ENCODE data around the gene PRAC2.
A peak's percentile ranks its signal among the peaks of the same experiment; 100 is the strongest.

PRAC2 gene

DNA sequence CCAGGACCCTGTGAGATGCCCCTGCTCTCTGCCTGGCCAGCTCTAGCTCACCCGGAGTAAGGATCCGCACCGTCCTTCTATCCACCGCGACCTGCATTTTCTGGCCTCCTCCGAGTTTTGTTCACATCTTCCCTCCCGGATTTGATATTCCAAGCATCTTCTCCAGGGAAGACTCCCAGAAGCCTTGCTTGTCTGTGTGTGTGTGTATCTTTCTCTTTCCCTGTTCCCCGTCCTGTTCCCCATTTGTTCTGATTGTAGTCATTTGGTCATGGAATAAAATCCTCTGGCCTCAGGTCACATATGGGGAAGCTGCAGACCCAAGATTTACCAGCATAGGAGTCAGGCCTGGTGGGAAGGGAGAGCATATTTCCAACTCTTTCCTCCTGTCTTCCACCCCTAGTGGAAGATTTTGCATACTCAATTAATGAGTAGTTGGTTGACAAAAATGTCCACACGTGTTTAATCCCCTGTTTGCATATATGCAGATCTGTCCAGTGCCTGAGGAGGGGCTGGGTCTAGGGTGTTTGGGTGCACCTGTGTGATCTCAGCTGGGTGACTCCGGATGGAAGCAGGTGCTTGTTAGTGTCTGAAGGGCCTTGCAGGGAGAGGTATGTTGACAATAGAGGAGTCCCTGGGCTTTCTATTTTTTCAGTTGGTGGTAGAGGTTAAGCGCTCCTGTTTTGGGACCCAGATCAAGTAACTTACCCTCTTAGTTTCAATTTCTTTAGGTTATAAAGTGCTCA lies 2.5 kb upstream of the PRAC2 start:
- DNase-seq = no peak

DNA sequence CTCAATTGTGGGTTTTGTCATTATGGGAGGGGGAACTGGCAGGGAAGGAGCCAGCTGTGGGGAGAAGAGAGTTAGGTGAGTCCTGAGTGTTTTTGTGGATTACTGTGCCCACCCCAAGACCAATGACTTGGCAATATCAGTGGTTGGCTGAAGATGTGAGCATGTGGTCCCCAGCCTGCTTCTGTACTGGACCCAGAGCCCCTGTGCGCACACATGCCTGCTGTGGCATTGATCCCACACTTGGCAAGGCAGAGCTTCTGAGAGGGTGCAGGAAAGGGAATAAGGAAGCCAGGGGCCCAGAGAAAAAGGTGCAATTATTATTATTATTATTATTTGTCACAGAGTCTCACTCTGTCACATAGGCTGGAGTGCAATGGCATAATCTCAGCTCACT lies 2.0 kb upstream of the PRAC2 start:
- DNase-seq = no peak

DNA sequence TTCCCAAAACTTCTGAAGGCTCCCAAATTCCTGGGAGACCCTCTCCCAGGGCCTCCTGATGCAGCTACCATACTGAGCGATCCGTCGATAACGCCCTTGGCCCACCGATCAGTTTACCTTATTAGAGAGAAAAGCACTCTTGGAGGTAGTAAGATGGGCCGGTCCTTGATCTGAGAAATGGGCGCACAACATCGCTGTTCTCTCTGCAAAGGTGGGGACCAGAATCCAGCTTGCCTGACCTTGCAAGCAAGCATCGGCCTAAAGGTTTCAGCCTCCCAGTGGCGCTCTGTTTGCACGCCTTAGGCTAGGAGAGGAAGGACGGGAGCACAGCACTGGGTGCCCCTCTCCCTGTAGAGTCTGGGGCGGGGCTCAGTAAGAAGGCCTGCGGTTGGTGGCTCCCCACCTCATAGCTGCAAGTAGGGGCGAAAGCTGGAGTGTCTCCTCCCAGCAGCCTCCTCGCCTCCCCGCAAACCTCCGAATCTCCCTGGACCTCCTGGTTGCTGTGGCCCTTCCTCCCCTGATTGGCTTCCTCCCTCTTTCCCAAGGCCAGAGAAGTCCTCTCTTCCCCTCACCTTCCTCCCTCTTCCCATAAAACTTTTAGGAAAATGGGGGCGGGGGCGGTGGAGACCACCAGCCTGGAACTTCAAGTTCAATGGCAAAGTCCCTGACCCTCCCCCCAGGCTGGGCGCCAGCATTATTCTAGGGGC lies 631 bp upstream of the PRAC2 start, which contains the start of gene PRAC1:
PRAC1 (minus strand) TSS at position 318 of the 707 bp plus-strand sequence; CDS start at position 192, 126 bp downstream.
- no peak for DNase-seq

DNA sequence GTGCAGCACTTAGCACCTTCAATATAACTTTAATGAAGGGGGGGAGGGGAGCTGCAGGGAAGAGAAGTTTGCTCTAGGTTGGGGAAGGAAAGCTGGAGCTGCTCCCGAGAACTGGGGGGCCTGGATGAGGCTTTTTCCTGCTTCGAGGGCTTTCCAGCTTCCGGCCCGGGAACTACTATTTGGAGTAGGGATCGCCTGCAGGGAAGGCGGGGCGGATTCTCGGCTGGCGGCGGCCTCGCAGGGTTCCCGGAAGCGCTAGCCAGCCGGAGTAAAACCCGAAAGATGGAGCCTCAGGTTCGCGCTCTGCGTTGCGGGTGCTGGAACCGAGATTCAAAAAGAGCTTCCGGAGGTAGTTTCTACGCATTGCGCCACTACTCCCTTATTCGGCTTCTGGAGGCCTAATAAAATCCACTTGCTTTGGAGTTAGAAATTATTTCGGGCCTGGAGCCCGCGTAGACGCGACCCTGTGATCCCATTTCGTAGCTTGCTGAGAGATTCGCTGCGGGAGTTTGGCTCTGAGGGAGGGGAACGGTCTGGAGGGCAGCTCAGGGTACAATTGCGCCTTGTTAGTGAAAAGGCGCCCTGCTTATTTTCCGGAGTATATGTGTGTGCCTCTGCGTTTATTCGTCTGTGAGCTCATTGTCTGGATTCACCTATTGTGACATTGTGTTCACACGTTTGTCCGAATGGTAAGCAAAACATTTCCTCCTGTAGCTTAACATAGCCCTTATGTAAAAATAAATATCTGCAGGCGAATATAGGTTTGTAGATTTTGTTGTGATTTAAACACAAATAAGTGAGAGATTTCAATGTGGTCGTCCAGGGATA lies 652 bp downstream of the PRAC2 start:
- DNase-seq = no peak

DNA sequence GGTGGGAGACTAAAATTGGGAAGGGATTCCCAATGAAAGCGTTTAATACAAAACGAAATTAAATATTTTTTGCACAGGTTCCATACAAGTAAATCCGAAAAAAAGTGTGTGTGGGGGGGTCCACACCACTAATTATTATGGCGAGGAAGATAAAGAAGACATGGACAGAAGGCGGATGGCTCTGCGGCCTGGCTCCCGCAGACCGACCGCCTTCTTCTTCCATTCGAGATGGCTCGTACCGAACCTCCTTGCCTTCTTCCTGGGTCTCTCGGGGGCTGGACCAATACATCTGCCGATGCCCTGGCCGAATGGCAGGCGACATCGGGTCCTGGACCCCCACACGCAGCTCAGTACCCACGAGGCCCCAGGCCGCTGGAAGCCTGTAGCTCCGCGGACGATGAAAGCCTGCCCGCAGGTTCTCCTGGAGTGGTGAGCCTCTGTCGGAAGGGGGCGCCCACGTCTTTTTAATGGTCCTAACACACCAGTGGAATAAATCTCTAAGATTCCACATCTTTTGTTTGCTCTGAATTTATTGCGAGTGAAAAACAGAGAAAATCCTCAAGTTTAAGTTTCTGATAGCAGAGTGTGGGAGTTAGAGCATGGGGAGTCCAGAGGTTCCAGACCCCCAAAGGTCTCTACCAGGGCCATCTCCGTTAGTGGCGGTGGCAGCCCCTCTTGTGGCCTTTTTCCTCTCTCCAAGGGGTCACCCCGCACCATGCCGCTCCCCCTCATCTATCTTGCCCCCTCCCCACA lies 1.4 kb downstream of the PRAC2 start:
- peak; percentile 16 for DNase-seq

DNA sequence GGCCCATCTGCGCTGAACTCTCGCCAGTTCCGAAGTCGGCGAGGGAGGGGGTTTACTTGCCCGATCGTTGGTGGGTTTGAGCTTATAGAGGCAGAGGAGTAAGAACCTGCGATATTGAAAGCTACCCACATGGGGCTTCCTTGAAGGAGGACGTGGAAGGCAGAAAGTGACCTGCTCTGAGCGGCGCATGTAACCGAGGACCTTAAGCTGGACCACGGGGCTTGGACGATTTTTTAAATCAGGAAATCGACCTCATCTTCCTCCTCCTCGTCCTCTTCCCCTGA lies 2.0 kb downstream of the PRAC2 start:
- no peak for DNase-seq

DNA sequence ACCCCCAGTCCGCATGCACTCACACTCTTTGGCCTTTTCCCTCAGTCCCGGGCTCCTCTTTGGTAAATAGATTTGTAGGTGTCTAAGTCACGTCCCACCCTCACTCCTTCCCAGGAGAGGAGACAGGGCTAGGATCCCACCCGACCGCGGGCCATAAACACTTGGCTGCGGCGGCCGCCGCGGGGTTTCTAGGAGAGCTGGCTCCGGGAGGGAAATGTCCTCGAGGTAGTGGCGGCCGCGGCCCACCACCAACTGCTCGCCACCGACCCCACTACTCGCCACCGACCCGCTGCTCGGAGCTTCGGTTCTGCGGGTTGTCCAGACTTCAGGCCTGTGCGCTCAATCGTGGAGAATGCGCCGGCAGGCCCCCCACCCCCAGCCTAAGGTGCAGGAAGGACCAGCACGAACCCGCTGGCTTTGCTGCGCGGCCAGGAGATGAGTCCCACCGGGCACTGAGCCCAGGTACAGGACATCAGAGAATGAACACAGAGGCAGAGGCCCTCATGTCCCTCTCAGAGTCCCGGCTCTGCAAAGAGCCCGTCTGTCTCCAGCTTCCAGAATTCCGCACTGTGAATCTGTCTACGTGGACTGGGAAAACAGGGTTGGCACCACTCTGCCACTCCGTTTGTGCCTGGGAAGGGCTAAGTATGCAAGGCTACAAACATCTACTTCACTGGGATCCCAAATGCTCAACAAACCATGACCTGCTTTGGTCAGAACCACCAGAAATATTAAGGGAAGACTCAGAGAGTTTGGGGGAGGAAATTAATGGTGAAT lies 2.5 kb downstream of the PRAC2 start:
- no peak for DNase-seq

DNA sequence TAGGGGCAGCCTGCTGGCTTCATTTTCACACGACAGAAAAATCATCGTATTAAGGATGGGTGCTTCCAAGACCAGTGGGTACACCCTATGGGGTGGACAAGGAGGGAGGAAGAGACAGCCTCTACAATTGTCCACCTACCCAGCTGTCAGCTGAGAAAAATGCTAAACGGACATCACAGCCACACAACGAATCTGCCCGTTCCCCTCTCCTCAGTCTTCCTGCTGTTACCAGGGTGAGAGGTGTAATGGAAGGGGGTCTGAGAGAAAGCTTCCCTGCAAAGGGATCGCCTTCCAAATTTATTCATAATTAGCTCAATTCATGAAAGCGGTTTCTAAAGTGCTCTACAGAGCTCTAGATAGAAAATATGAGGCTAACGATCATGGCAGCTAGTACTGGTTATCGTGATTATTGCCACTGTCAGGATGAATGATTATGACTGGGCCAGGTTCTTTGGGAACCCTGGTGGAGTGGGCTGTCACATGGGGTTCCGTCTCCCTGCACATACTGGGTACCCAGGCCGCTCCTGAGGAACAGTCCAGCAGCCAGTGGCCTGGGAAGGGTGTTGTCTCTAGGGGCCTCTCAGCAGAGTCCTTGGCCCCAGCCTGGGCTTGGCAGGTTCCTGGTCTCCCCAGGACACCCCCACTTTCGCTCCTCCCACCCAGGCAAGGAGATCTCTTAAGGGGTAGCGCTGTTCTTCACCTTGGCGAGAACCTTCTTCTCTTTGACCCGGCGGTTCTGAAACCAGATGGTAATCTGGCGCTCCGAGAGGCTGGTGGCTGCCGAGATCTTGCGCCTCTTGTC lies 3.3 kb downstream of the PRAC2 start:
- no peak for DNase-seq

DNA sequence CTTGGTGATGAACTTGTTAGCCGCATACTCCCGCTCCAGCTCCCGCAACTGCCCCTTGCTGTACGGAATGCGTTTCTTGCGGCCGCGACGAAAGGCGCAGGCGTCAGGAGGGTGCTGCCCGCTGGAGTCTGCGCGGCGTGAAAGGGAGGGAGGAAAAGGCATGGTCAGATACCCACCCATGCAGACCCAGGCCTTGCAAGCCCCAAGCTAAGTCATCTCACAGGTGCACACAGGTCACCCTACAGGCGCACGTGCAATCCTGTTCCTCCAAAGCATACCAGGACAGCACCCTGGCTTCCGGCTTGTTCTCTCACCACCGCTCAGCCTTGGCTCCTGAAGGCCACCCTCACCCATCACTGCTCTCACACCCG lies 3.9 kb downstream of the PRAC2 start:
- DNase-seq = no peak

DNA sequence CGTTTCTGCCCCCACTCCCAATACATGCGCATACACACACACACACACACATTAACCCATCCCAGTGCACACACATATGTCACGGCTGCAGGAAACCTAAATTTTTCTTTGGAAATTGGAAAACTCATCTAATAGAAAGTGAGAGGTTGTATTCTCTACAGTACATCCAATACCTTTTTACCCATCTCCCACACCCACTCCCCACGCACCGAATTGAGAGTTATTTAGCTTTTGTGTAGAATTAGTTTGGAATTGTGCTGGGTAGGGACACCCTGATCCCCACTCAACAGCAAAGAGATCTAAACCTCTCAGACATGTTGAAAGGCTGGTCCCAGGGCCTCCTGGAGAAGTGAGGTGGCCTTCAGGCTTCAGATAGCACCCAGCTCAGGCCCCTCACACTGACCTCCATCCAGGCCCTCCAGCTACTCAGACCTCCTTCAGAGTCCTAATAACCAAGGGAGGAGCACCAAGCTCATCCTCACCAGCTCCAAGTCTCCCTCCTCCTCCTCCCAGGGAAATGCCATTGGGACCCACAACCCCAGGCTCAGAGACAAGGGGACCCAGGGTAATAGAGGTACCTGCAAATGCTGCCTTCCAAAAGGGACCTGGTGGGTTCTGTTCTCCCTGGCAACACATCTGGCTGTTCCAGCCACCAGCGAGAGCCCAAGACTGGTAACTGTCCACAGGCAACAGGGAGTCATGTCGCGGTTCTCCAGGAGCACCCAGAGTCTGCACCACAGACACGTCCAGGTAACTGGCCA lies 4.6 kb downstream of the PRAC2 start:
- DNase-seq = no peak

DNA sequence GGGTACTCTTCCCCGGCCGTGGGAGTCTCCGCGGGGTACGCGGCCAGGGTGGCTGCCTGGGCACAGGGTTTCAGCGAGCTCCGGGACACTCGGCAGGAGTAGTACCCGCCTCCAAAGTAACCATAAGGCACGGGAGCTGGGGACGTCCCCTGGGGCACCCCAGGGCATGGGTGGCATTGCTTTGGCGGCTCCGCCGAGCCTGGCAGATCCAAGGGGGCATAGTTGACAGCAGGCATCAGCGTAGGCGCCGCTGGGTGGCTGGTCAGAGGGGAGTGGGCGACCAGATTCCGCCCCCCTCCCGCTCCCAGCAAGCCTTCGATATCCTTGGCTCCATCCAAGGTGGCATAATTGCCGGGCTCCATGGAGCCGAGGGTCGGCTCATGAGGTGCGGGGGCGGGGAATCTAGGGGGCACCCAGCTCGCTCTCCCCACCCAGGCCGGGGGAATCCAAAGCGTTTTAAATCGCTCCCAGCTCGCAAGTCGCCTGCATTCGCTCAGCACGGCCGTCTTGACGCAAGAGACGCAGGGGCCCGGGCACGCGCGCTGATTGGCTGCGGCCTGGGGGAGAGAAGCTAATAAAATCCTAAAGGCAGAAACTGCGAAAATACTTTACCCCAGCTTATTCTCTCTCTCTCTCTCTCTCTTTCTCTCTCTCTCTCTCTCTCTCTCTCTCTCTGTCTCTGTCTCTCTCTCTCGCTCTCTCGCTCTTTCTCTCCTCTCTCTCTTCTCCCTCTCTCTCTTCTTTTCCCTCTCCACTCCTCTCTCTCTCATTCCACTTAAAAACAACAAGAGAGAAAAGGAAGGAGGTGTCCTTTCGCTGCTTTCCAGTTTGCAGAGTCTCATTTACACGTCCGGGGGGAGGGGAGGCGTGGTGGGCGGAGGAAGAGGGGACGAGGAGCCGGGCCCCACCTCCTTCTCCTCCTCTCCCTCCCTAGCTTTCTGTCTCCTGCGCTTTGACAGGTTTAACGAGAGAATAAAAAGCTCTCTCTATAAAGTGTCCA lies 5.5 kb downstream of the PRAC2 start, which contains the start of gene HOXB13:
HOXB13 (minus strand) TSS at position 519 of the 1,000 bp plus-strand sequence; CDS start at position 362, 157 bp downstream.
- peak; percentile 67 for DNase-seq

DNA sequence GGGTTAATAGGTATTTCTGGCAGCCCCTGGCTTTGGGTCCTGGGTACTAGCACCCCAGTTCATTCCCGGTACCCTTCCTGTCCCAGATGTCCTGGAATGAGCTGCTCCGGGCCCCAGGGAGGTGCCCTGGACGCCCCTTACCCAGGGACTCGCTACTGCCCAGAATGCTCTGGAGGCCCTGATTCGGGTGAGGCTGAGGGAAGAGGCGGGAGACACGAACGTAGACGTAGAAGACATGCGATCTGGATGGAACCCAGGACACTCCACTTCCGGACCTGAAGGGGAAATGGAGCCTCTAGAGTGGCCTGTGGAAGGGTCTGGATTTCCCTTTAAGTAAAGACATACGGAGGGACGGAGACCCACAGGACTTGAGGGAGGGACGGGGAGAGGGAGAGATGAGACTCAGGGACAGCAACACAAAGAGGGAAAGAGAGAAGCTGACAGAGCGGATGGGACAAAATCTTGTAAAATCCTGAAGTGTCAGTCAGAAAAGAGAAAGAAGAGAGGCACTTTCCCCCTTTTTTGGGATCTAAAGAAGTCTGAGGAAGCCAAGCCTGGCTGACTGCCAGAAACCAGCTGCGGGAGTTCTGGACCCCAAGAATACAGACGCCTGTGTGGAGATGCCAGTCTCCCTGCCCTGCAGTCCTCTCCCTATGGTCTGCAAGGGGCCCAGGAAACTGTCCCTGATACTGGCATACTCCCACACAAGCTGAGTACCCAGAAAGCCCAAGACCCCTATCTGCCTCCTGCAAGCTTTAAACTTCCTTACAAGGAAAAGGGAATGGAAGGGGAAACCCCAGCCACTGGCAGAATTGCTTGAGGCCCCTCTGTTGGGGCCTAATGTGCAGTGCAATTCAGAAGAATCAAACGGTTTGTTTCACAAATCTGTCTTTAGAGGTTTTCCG lies 6.6 kb downstream of the PRAC2 start:
- DNase-seq = peak; percentile 12

DNA sequence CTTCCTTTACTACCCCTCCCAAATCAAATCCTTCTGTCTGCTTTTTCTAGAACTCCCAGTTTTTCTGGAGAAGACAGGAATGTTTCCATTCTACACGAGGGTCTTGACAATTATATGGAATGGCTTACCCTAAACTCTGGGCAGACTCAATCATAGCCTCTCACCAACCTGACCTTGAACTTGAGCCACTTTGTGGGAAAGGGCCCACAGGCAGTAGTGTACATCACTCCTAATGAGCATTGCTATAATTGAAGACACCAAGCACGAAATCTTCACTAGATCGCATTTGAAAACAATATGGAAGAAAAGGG lies 7.2 kb downstream of the PRAC2 start:
- DNase-seq = no peak

DNA sequence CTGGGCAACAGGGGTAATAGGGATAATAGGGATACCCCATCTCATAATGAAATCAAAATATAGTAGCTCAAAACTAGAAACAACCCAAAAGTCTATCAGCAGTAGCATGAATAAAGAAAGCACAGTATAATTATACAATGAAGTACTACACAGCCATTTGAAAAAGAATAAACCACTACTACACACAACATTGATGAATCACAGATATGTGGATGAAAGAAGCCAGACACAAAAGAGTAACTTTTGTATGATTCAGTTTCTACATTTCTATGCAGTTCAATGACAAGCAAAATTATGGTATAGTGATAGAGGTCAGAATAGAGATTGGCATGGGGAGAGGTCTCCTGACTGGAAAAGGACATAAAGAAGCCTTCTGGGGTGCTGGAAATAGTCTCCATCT lies 8.4 kb downstream of the PRAC2 start:
- DNase-seq = no peak

DNA sequence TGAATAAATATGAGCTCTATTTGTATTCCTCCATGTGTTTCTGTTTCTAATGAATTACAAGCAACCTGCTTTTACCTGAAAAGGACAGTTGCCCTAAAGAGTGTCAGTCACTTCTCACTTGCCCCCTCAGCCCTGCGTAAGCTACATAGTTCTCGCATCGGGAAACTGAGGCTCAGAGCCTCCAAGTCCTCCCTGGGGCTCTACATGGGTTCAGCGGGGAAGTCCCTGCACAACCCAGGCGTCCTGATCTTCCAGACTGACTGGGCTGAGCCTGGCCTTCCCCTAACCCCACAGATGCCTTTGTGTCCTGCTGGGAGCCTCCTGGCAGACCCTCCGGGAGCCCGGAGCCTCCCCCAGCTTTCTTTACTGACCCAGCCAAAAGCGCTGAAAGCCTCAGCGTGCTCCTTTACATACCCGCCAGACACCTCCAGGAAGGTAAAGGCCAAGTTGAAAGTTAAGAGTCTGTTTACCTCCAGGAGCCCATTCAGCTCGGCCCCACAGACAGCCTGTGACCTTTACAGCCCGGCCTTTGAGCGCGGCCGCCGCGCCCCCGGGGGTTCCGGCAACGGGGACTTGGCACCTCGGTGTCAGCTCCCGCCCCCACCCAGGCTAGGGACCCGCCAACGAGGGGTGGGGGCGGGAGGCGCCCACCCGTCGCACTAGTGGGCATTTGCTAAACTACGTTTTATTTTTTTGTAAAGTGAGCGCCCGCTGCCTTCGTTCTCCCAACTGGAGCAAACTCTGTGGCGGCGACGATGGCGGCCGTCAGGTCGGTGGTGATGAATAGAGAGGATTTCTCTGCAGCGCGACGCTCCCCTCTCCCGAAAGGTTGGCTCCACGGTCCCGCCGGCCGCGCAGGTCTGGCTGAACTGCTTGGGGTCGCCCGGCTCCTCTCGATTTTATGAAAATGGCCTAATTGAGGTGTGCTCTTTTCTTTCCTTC lies 10.0 kb downstream of the PRAC2 start:
- no peak for DNase-seq

DNA sequence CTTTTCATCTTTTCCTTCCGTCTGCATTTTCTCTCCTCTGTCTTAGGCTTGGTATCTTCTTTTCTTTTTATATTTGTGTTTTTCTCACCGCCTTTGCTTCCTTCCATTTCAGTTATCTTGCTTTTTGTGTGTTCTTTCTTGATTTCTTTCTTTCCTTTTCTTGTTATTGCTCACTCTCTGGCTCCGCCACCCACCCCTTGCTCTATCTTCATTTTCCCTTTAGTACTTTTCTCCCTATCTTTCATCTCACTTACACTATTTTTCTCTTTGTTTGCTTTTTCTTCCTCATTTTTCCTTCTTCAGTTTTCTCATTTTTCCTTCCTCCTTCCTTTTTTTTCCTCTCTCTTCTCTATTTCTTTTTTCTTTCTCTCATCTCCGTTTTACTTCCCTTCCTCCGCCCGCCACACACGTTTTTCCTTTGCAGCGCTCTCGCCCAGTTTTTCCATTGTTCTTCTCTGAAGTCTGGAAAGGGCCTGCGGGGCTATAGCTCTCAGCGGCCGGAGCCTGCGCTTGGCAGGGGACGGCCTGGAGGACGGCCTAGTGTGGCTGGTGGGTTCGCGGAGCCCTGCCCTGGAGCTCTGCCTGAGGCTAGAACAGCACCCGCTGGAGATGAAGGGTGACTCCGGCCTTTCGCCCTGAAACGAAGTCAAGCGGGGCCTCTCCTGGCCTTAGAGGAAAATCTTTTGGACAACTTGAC lies 10.8 kb downstream of the PRAC2 start:
- no peak for DNase-seq

Data from NCI-H1105 (cell line).